ENCODE results near the gene CAP2. TPM values are rescaled to one million over a fixed set of nuclear protein-coding genes. Genes with fewer than 3 reads are reported as not detected.
A peak's percentile ranks its signal among the peaks of the same experiment; 100 is the strongest.

The CAP2 gene
- total and polyA plus RNA-seq, 2 experiments from 2014 or later, result 4.8 to 22.5 TPM

DNA sequence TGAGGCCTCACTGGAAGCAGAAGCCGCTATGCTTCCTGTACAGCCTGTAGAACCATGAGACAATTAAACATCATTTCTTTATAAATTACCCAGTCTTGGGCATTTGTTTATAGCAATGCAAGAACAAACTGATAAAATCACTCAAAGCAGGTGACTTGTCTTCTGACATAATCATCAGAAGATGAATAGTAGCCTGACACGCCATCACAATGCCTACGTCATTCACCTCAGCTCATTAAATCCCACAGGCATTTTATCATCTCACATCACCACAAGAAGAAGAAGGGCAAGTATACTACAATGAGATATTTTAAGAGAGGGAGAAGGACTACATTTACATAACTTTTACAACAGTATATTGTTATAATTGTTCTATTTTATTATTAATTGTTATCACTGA lies 3.1 kb upstream of the CAP2 start:
- H3K79me2 ChIP-seq (ENCODE audit: insufficient read depth), result no peaks in the 10 kb centered on the region
- H3K4me2 ChIP-seq (ENCODE audit: unreplicated experiment), result no peak overlapping the region
- H3K36me3 ChIP-seq (ENCODE audit: low read depth), result no peaks in the 10 kb centered on the region
- TF ChIP-seq EZH2phosphoT487 (IDR thresholded peaks at IDR 0.05; ENCODE audit: insufficient read depth, low read depth) (no peak), EZH2 (IDR thresholded peaks at IDR 0.05; ENCODE audit: insufficient read depth, poor library complexity, severe bottlenecking) (no peak)
- H3K9me2 ChIP-seq (ENCODE audit: insufficient read depth), result no peaks in the 10 kb centered on the region; the same call in 1 of the 2 replicates
- no peak overlapping the region for H3K27ac ChIP-seq
- peaks cover 25% of the 10 kb centered on the region for H3F3A ChIP-seq (ENCODE audit: insufficient read depth)
- peaks cover 15% of the 10 kb centered on the region for H3K4me1 ChIP-seq (ENCODE audit: insufficient read depth)
- WGBS, 2 experiments (ENCODE audit: low coverage in 1 of 2, low lambda C conversion rate in 2 of 2, missing lambda C conversion rate in 2 of 2), result 93 to 99% methylated on average over 3 of the region's 3 CpGs
- H3K9ac ChIP-seq, result no peak overlapping the region
- H3K9me3 ChIP-seq (ENCODE audit: low read depth), result no peaks in the 10 kb centered on the region
- no peak overlapping the region for H3K4me3 ChIP-seq
- H4K20me1 ChIP-seq (ENCODE audit: insufficient read depth), result no peaks in the 10 kb centered on the region
- DNase-seq, result no peak
- in situ Hi-C loops (cut with MboI), result no loop called here
- no peaks in the 10 kb centered on the region for H3K27me3 ChIP-seq (replicated peaks; ENCODE audit: insufficient read depth)
- no peak overlapping the region for H2AFZ ChIP-seq

DNA sequence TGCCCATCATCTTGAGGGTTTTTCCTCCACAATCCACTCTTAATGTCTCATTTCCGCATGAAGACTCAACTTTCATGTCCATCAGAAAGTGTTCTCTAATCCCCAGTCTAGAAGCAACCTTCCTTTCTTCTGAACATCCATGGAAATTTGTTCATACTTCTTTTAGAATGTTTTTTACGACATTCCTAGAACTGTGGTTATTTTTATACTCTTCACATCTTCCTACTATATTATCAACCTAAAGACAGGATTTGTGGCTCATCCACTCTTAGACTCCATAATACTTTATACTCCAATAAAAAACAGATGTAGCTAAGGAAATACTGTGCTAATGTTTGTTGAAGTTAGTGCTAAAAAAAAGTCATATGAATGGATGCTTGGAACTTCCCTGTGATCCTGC lies 1.4 kb upstream of the CAP2 start:
- Histone ChIP-seq H3K79me2 (ENCODE audit: insufficient read depth) (no peaks in the 10 kb centered on the region), H3K9ac (no peak overlapping the region), H3K27me3 (replicated peaks; ENCODE audit: insufficient read depth) (no peaks in the 10 kb centered on the region), H2AFZ (no peak overlapping the region), H3K27ac (no peak overlapping the region), H3K4me1 (ENCODE audit: insufficient read depth) (peaks cover 10% of the 10 kb centered on the region), H3K36me3 (ENCODE audit: low read depth) (no peaks in the 10 kb centered on the region), H3K4me2 (ENCODE audit: unreplicated experiment) (no peak overlapping the region), H3K9me2 (ENCODE audit: insufficient read depth) (no peaks in the 10 kb centered on the region; the same call in 1 of the 2 replicates), H4K20me1 (ENCODE audit: insufficient read depth) (no peaks in the 10 kb centered on the region), H3K4me3 (no peak overlapping the region), H3F3A (ENCODE audit: insufficient read depth) (peaks cover 28% of the 10 kb centered on the region), H3K9me3 (ENCODE audit: low read depth) (no peaks in the 10 kb centered on the region)
- TF ChIP-seq EZH2phosphoT487 (IDR thresholded peaks at IDR 0.05; ENCODE audit: insufficient read depth, low read depth) (no peak), EZH2 (IDR thresholded peaks at IDR 0.05; ENCODE audit: insufficient read depth, poor library complexity, severe bottlenecking) (no peak)
- no peak for DNase-seq
- in situ Hi-C loops (cut with MboI), result no loop called here
- 85 to 99% methylated on average over 2 of the region's 2 CpGs for WGBS, 2 experiments (ENCODE audit: low coverage in 1 of 2, low lambda C conversion rate in 2 of 2, missing lambda C conversion rate in 2 of 2)

DNA sequence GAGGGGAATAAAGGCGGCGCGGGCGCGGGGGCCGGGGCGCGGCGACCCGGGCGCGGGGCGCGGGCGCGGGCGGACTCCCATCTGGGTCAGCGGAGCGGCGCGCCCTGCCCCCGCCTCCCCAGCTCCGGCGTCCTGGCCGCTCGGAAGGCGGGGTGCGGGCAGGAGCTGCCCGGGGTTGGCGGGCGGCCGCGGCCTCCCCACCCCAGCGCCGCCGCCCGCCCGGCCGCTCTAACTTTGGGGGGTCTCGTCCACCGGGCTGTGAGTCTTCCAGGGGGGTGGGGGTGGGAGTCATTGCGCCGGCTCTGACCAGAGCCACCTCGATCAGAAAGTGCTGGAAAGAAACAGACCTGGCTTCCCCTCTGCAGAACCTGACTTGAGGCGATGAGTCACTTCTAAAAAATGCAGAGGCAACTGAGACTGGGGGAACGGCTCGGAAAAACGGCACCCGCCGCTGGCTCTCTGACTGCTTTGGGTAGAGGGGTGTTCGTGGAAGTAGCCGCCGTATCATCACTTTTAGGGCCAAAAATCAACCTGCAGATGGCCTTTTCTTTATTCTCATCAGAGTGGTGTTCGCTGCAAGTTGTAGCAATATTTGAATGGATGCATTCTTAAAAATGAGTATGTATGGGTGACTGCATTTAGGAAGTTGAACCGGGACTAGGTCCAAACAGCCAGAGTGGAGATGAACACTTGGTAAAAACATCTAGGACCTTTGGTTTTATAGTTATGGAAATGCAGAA lies 667 bp downstream of the CAP2 start:
- Histone ChIP-seq H3K4me1 (ENCODE audit: insufficient read depth) (peaks cover 15% of the 10 kb centered on the region), H3K9ac (peak overlapping the region; percentile 66), H3F3A (ENCODE audit: insufficient read depth) (peaks cover 32% of the 10 kb centered on the region), H3K27me3 (replicated peaks; ENCODE audit: insufficient read depth) (no peaks in the 10 kb centered on the region), H3K9me2 (ENCODE audit: insufficient read depth) (no peaks in the 10 kb centered on the region; the same call in 1 of the 2 replicates), H3K4me2 (ENCODE audit: unreplicated experiment) (peak overlapping the region; percentile 91), H3K9me3 (ENCODE audit: low read depth) (no peaks in the 10 kb centered on the region), H2AFZ (peak overlapping the region; percentile 92), H3K79me2 (ENCODE audit: insufficient read depth) (no peaks in the 10 kb centered on the region; the same call in 1 of the 2 replicates), H3K27ac (peak overlapping the region; percentile 45), H3K4me3 (peak overlapping the region; percentile 84), H4K20me1 (ENCODE audit: insufficient read depth) (no peaks in the 10 kb centered on the region), H3K36me3 (ENCODE audit: low read depth) (no peaks in the 10 kb centered on the region)
- WGBS, 2 experiments (ENCODE audit: low coverage in 1 of 2, low lambda C conversion rate in 2 of 2, missing lambda C conversion rate in 2 of 2), result 3% methylated on average over 10 to 55 of the region's 55 CpGs
- TF ChIP-seq EZH2 (IDR thresholded peaks at IDR 0.05; ENCODE audit: insufficient read depth, poor library complexity, severe bottlenecking), result no peak
- no peak for TF ChIP-seq EZH2phosphoT487 (IDR thresholded peaks at IDR 0.05; ENCODE audit: insufficient read depth, low read depth)
- DNase-seq, result peak; percentile 82
- in situ Hi-C loops (cut with MboI), result no loop called here

DNA sequence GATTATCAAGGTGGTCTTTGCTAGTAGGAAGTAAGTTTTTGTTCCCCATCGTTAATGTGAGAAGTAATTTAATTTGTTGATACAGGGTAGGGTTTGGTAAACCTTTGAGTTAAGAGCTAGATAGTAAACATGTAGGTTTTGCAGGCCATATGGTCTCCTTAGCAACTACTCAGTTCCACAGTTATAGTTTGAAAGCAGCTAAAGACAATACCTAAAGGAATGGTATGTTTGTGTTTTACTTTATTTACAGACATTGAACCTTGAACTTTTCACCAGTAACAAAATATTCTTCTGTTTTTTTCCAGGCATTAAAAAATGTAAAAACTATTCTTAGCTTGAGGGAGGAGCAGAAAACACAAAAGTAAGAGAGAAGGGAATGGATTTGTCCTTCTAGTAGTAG lies 1.7 kb downstream of the CAP2 start:
- Histone ChIP-seq H3K9me2 (ENCODE audit: insufficient read depth) (no peaks in the 10 kb centered on the region; the same call in 1 of the 2 replicates), H3F3A (ENCODE audit: insufficient read depth) (peaks cover 32% of the 10 kb centered on the region), H3K79me2 (ENCODE audit: insufficient read depth) (no peaks in the 10 kb centered on the region; the same call in 1 of the 2 replicates), H3K4me2 (ENCODE audit: unreplicated experiment) (no peak overlapping the region), H3K27ac (no peak overlapping the region), H2AFZ (no peak overlapping the region), H3K4me3 (no peak overlapping the region), H3K9ac (no peak overlapping the region), H3K36me3 (ENCODE audit: low read depth) (no peaks in the 10 kb centered on the region), H3K4me1 (ENCODE audit: insufficient read depth) (peaks cover 10% of the 10 kb centered on the region), H4K20me1 (ENCODE audit: insufficient read depth) (no peaks in the 10 kb centered on the region), H3K9me3 (ENCODE audit: low read depth) (no peaks in the 10 kb centered on the region), H3K27me3 (replicated peaks; ENCODE audit: insufficient read depth) (no peaks in the 10 kb centered on the region)
- in situ Hi-C loops (cut with MboI), result no loop called here
- WGBS, 2 experiments (ENCODE audit: low coverage in 1 of 2, low lambda C conversion rate in 2 of 2, missing lambda C conversion rate in 2 of 2), result 52 to 53% methylated on average over 1 of the region's 1 CpG
- no peak for TF ChIP-seq EZH2phosphoT487 (IDR thresholded peaks at IDR 0.05; ENCODE audit: insufficient read depth, low read depth)
- no peak for TF ChIP-seq EZH2 (IDR thresholded peaks at IDR 0.05; ENCODE audit: insufficient read depth, poor library complexity, severe bottlenecking)
- DNase-seq, result no peak

Data from GM23248 (cell line).